Tibial nerve (tissue), 4 donors: ENCODE measurements around the gene NOS1AP.

Experiments
- CTCF ChIP-seq, 5 experiments: fragments of 200-600 bp in 3 of 5; fragments of 450-650 bp in 2 of 5; sonication (generic) in 3 of 5; IDR thresholded peaks; one replicate each; pipeline ENCODE4 v1.5.1; 2016 to 2019; ENCODE audit warnings: antibody characterized with exemption in 5 of 5, mild to moderate bottlenecking in 3 of 5, moderate library complexity in 2 of 5
- EP300 ChIP-seq, 2 donors: sonication (generic); formaldehyde crosslinking; IDR thresholded peaks; one replicate each; pipeline ENCODE4 v1.6.1; 2017; ENCODE audit warnings: antibody characterized with exemption in 2 of 2, mild to moderate bottlenecking in 1 of 2
- POLR2A ChIP-seq, 2 donors: fragments of 450-650 bp; IDR thresholded peaks; one replicate each; pipeline ENCODE4 v1.6.1; 2017; ENCODE audit warnings: antibody characterized with exemption in 2 of 2, mild to moderate bottlenecking in 2 of 2, moderate library complexity in 2 of 2

GRCh38 chr1:162134646-162135045 lies 65.2 kb downstream of the NOS1AP start:
- no peak for TF ChIP-seq CTCF (IDR thresholded peaks at IDR 0.05)
- no peak for TF ChIP-seq EP300 (IDR thresholded peaks at IDR 0.05)
- TF ChIP-seq POLR2A (IDR thresholded peaks at IDR 0.05): no peak
